IPS DF 4.7 (cell line): ENCODE results near the gene KRT83.
"Not testable (repeated sequence)": the region's sequence is repeated elsewhere in the genome, so short reads cannot be mapped to it uniquely, and the experiment has no call there.

Source experiments
- DNase-seq: peaks from one replicate; pipeline ENCODE4 v3.0.0-alpha.2; 2013; ENCODE audit warnings: low spot score; ENCODE audit errors: extremely low read depth

KRT83 gene

DNA sequence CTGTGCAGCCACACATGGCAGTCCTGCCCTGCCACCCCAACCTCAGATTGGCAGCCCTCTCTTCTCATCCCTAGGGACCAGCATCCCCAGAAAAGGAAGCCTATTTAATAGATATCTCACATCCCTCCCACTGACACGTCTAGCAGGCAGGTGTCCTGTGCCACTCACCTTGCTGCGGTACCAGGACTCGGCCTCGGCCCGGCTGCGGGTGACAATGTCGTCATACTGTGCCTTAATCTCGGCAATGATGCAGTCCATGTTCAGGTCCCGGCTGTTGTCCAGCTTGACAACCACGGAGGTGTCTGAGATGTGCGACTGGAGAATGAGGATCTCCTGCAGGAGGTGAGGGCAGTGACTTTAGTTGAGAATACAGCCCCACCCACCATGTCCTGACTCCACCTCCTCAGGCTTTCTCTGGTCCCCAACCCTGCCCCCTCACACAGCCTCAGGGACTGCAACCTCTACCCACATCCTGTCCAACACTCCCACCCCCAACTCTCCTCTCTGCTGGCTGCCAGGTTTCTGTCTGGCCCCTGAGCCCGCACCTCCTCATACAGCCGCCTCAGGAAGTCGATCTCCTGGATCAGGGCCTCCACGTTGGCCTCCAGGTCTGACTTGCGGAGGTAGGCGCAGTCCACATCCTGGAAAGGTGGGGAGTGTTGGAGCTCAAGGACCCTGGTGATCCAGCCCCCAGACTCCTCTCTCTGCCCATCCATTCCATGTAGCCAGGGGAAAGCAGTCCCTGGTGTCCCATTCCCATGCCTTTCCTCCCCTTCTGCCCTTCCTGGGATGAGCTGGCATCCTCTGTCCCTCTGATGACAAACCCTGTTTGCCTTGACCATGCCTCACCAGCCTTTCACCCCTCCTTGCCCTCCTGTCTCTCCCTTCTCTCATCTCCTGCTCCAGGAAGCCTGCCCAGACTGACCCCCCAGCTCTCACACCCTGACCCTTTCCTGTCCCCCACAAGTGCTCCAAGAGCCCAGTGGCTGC, 33.1 kb downstream of the KRT83 start:
- not testable (repeated sequence) for DNase-seq

GRCh38 chr12:52286857-52287785, 34.1 kb downstream of the KRT83 start:
- DNase-seq = not testable (repeated sequence)

DNA sequence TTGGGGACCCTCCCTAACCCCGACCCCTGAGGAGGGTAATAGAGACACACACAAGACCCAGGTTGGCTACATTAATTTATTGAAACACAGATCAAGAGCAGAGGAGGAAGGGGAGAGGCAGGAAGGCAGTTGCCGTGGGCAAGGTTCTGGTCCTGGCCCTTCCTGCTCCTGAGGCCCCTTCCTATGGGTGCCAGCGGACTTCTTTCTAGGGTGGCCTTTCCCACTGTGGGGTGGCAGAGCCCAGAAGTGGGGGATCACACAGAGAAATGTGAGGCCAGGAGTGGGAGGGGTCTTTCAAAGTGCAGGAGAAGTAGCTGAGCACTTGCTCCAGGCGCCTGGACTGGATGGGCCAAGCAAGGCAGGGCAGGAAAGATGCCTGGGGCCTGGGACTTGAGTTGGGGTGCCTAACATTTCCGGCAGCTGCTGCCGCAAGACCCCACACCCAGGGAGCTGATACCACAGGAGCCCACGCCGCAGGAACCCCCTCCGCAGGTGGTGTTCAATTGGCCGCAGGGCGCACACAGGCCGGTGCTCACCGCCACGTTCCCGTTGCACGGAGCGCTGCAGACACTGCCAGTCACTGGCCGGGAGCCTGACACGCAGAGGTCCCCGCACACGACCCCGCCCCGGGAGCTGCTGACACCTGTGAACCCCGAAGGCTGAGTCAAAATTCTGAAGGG, 35.2 kb downstream of the KRT83 start:
- DNase-seq = no peak

DNA sequence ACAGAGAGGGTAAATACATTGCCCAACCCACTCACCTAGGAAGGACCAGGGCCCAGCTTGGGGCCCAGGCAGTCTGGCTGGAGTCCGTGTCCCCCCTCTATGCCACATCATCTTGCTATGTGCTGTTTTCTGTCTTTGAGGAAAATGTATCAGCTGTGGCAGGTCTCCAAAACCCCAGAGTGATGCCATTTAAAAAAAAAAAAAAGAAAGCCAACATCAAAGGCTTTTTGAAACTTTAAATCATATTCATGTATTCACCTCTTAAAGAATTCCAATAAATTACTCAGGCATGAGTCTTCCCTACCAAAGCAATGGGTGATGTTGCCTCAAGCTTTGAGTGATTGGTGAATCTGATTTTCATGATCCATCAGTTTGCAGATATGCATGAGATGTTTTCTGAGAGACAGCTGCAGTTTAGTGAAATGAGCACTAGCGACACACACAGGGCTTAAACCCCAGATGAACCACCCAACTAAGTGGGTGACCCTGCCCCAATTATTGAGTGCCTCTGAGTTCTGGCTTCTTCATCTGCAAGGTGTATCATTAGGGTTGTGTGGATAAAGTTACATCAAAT, 35.9 kb downstream of the KRT83 start:
- DNase-seq = no peak

DNA sequence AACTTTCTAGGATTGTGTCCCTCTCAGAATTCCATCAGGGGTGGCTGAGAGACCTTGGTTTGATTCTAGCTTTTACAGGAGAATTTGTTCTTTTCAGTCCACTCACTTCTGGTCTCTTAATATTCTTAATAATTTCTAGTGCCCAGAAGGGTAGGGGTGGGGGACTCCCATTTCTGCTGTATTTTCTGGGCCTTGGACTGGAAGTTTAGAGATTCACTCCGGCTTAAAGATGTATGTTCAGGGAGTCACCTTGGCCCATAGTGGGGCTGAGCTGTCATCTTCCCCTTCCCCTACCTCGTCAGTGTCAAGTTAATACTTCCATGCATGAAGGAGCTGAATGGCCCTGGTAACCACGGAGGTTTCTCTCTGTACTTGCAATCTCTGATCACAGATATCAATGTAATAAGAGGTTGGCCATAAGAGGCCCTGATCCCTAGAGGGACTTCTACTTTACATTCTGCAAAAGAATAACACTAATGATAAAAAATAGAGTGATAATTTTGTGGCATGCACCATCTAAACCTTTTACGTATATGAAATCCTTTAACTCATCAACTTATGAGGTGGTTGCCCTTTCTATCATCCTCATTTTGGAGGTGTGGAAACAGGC, 36.5 kb downstream of the KRT83 start:
- DNase-seq = no peak

GRCh38 chr12:52280796-52281560, 40.2 kb downstream of the KRT83 start:
- no peak for DNase-seq

DNA sequence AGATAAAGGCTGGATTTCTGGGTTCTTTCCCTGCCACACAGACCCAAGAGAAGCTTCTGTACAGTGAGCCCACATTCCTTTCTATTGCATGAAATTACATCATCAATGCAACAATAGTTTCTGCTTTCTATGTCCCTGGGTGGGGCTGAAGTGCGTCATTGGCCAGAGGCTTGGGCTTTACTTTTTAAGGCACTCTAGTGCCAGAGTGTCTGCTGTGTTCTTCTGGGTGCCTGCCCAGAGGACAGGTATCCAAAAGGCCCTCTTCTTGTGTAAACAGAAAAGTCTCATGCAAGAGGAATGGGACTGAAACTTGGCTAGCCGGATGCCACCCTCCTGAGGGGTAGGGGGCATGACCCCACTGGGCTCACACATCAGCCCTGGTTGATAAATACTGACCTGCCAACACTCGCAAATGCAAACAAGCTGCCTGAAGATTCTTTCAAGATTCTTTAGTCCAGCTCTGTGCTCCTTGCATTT, 40.8 kb downstream of the KRT83 start:
- no peak for DNase-seq

- DNase-seq = no peak
These were observed 41.5 kb downstream of the KRT83 start for GRCh38 chr12:52279422-52280318.

DNA sequence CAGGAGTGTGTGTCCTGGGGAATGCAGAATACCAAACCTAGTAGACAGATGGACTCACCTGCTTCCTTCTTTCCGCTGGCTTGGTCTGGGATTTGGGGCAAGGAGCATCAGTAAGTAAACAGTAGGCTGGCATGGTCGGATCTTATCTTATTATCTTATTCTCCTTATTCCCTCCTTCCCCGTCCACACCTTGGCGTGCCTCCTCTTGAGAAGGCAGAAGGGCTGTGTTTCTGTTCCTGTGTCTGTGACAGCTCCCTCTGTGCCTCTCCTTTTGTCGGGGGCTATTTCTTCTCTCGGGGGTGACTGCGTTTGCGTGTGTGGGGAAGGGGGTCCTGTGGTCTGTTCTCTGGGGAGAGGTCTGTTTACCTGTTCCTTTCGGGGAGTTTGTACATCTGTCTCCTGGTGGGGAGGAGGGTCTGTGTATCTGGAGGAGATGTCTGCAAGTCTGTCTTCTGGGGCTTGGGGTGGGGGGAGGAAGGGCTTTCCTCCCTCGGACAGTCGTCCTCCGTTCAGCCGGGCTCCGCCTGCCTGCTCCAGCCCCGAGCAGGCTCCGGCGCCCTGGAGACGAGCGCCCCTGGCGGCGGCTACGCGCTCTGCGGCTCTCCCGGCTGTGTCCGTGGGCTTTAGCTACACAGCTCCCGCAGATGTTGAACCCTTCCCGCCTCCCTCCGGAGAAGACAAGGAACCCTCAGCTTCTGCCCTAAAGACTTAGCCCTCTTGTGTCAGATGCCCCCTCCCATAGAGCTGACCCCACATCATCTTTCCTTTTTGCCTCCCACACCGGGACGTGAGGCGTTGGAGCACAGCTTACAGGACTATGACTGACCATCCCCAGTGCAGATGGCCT, 42.4 kb downstream of the KRT83 start:
- DNase-seq = no peak

DNA sequence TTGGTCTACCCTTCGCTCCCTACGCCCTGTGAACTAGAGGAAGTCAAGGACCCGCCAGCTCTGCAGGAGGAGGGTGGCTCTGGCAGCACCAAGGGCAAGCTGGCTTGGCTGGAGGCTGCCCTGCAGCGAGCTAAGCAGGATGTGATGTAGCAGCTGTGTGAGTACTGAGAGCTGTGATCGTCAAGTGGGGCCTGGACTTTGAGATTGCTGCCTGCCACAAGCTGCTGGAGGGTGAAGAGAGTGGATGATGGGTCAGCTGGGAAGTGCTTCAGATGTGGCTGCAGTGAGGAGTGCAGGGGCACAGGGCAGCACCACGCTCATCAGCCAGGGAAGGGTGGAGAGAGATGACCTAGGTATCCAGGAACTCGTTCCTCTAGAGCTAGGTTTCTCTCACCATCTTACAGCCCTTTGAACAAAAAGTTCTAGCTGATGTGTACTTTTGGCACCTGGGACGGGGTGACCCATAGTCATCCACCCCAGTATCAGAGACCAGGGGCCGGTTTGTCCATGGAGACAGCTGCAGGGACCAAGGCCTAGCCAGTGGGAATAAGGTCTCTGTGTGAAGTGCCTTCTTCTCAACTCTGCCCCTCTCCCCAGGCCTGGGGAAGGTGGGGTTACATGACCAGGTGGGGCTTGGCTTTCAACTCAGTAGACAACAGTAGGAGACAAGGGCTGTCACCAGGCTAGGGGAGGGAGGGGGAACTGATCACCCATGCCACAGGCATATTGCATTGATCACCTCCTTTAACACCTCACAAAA, 43.5 kb downstream of the KRT83 start:
- DNase-seq = no peak

- no peak for DNase-seq
These were observed 45.5 kb downstream of the KRT83 start for GRCh38 chr12:52275686-52276085.

DNA sequence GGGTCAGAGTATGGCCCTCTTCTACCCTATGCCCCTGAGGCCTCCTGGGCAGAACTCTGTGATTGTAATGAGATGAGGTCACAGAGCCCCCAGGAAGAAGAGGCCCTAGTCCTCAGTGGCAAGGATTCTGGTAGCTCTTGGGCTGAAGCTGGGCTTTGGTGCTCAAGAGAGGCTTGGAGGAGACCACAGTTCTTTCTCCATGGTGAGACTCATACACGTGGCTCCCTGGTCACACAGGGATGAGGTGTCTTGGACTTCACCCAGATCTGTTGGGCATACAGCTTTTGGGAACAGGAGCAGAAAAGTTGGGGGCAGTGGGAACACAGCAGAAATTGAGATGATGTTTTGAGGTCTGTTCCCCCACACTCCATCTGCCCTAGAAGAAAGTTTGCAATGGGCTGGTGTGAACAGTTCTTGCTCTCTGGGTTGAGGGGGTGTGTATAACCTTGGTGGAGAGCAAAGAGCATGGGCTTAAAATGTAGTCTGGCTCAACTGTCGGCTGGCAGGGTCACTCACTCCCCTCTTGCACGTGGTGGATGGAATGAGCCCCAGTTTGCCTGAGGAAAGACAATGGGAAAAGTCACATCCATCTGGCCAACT, 46.6 kb downstream of the KRT83 start, which contains the start of gene KRT86:
Gene KRT86, plus strand, starts transcription at position 125 of the 600 bp plus-strand sequence. CDS start 27,272 bp downstream, outside the sequence.
- no peak for DNase-seq

- DNase-seq = no peak
These were observed 50.0 kb downstream of the KRT83 start for GRCh38 chr12:52271158-52271557.

DNA sequence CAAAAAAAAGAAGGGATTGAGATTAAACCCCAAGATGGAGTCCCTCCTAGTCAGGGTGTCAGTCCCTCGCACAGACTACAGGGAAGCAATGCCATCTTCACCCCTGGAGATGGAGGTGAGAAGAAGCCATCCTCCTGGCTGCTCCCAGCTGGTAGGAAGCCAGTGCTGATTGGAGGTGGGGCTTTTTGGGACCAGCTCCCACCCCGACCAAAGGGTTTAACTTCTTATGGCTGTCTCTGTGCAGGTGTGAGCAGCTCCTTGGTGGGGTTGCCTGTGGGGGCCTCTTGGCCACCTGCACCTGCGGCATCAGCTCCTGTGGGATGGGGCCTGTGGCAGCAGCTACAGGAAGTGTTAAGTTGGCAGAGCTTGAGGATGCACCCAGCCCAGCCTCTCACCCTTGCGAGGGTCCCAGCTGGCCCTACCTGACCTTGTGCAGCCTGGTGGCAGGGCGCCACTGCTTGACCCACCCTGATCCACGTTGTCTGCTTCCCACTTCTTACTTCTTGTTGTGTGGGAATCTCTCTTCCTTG, 50.6 kb downstream of the KRT83 start:
- DNase-seq = no peak

GRCh38 chr12:52268212-52268611, 53.0 kb downstream of the KRT83 start:
- DNase-seq = no peak

DNA sequence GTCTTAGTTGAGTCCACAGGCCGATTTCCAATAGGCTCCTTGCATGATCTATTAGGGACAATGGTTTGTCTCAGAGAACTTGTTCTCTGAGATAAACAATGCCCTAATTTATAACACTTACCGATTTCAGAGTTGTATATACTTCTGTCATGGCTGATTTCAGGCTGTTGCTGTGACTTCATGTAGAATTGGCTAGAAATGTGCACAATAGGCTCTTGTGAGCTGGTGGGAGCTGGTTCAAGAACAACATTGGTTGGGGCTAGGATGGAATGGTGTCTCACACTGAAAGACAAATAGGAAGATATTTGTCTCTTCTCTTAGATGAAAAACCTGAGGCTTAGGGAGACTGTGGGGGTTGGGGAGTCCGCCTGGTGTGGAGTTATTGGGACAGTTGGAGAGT, 53.5 kb downstream of the KRT83 start:
- DNase-seq = no peak
